ELR (cell line): Measurements from ENCODE around the gene ZNRF2.
A peak's percentile ranks its signal among the peaks of the same experiment; 100 is the strongest.

Experiments
- DNase-seq: peaks from one replicate; pipeline ENCODE4 v3.0.0-alpha.2; 2015; ENCODE audit warnings: low read depth

ZNRF2 gene

GRCh38 chr7:30322271-30323005, 38.0 kb downstream of the ZNRF2 start:
- DNase-seq = peak; percentile 40

GRCh38 chr7:30323006-30323355, 38.6 kb downstream of the ZNRF2 start:
- no peak for DNase-seq

GRCh38 chr7:30327813-30328212, 43.4 kb downstream of the ZNRF2 start:
- peak; percentile 56 for DNase-seq

GRCh38 chr7:30328381-30328780, 44.0 kb downstream of the ZNRF2 start:
- DNase-seq = no peak

GRCh38 chr7:30329716-30330115, 45.3 kb downstream of the ZNRF2 start:
- no peak for DNase-seq

GRCh38 chr7:30330134-30331111, 46.0 kb downstream of the ZNRF2 start:
- DNase-seq = no peak

GRCh38 chr7:30331338-30331737, 46.9 kb downstream of the ZNRF2 start:
- DNase-seq = no peak

- no peak for DNase-seq
These were observed 48.2 kb downstream of the ZNRF2 start for GRCh38 chr7:30332549-30332948.

GRCh38 chr7:30335763-30336487, 51.5 kb downstream of the ZNRF2 start:
- no peak for DNase-seq

- DNase-seq = no peak
These were observed 60.1 kb downstream of the ZNRF2 start for GRCh38 chr7:30344513-30344912.

- peak; percentile 13 for DNase-seq
These were observed 63.1 kb downstream of the ZNRF2 start for GRCh38 chr7:30347226-30348082.

- peak; percentile 96 for DNase-seq
These were observed 63.7 kb downstream of the ZNRF2 start for GRCh38 chr7:30348083-30348560.

GRCh38 chr7:30349170-30349569, 64.8 kb downstream of the ZNRF2 start:
- DNase-seq = no peak

- DNase-seq = no peak
These were observed 65.4 kb downstream of the ZNRF2 start for GRCh38 chr7:30349816-30350215.

GRCh38 chr7:30351286-30351685, 66.9 kb downstream of the ZNRF2 start:
- DNase-seq = no peak

GRCh38 chr7:30351724-30352123, 67.3 kb downstream of the ZNRF2 start:
- no peak for DNase-seq

- peak; percentile 16 for DNase-seq
These were observed 67.8 kb downstream of the ZNRF2 start for GRCh38 chr7:30352169-30352568.

- no peak for DNase-seq
These were observed 69.1 kb downstream of the ZNRF2 start for GRCh38 chr7:30353532-30353931.

GRCh38 chr7:30353932-30354607, 69.7 kb downstream of the ZNRF2 start:
- no peak for DNase-seq

GRCh38 chr7:30354791-30355190, 70.4 kb downstream of the ZNRF2 start:
- DNase-seq = no peak

GRCh38 chr7:30359957-30360356, 75.6 kb downstream of the ZNRF2 start:
- DNase-seq = no peak
